H1 (cell line): Measurements from ENCODE around the gene COL26A1. TPM values are rescaled to one million over a fixed set of nuclear protein-coding genes. Genes with fewer than 3 reads are reported as not detected.
A peak's percentile ranks its signal among the peaks of the same experiment; 100 is the strongest.

Experiments
- BACH1 ChIP-seq: IDR thresholded peaks from 2 replicates; pipeline ENCODE4 v1.6.1; 2012; ENCODE audit warnings: low read length, improper control_type of control experiment
- CEBPB ChIP-seq: IDR thresholded peaks from 2 replicates; pipeline ENCODE4 v1.6.1; 2012; ENCODE audit warnings: low read depth, low read length
- CTBP2 ChIP-seq: IDR thresholded peaks from 2 replicates; pipeline ENCODE4 v1.7.0; 2011; ENCODE audit warnings: borderline replicate concordance, mild to moderate bottlenecking, moderate library complexity, mixed read lengths, low read length; ENCODE audit not compliant: insufficient read depth, insufficient read length
- GTF2F1 ChIP-seq: IDR thresholded peaks from 2 replicates; pipeline ENCODE4 v1.6.1; 2012; ENCODE audit warnings: low read depth, low read length, improper control_type of control experiment, borderline replicate concordance
- HDAC6 ChIP-seq: IDR thresholded peaks from one replicate; pipeline ENCODE4 v1.7.1; 2012; ENCODE audit warnings: low read depth, mild to moderate bottlenecking, inconsistent platforms, low read length, moderate library complexity
- JUND ChIP-seq: IDR thresholded peaks from 2 replicates; pipeline ENCODE4 v1.6.1; 2011; ENCODE audit warnings: mild to moderate bottlenecking, improper control_type of control experiment, low read length
- POLR2A ChIP-seq, 2 experiments: IDR thresholded peaks; 1 replicate in 1 of 2; 2 replicates in 1 of 2; pipeline ENCODE4 v1.6.1; 2011; ENCODE audit warnings: low read depth in 2 of 2, low read length in 2 of 2, mild to moderate bottlenecking in 2 of 2; ENCODE audit errors: control extremely low read depth in 1 of 2
- SP1 ChIP-seq: IDR thresholded peaks from 2 replicates; pipeline ENCODE4 v1.6.1; 2011; ENCODE audit warnings: low read depth, low read length
- SP2 ChIP-seq: IDR thresholded peaks from 2 replicates; pipeline ENCODE4 v1.6.1; 2012; ENCODE audit warnings: mild to moderate bottlenecking, low read length, inconsistent platforms
- polyA plus RNA-seq, 7 experiments: library from polyadenylated mRNA; depleted of rRNA in 3 of 7; stranded (reverse) in 5 of 7; unstranded in 2 of 7; fragments of >200 nt in 5 of 7; fragments of 200-250 nt in 2 of 7; gene quantifications; 1 replicate in 5 of 7; 2 replicates in 1 of 7; 4 replicates in 1 of 7; pipeline versions ENCODE4 v1.2.1 to v1.2.3, GENCODE V29; 2011 to 2013; ENCODE audit warnings: missing spikeins in 2 of 7, mixed read lengths in 2 of 7
- total RNA-seq: library from RNA; stranded (reverse); fragmentation: NEBNext Ultra II Directional; extraction: Animal tissue kit (Norgen Biotek cat#: 25700); gene quantifications from 2 replicates; pipeline ENCODE4 v1.2.1, GENCODE V29; 2021
- TF ChIP-seq, protein P1 (sequence below), 3 experiments: IDR thresholded peaks; 1 replicate in 2 of 3; 2 replicates in 1 of 3; pipeline versions ENCODE4 v1.5.1 to v1.6.1; 2011; ENCODE audit warnings: low read length in 3 of 3, mild to moderate bottlenecking in 3 of 3, inconsistent platforms in 2 of 3, low read depth in 1 of 3, moderate library complexity in 1 of 3; ENCODE audit not compliant: insufficient read depth in 1 of 3; ENCODE audit errors: control extremely low read depth in 1 of 3
- TF ChIP-seq, protein P2 (sequence below): IDR thresholded peaks from 2 replicates; pipeline ENCODE4 v1.6.1; 2012; ENCODE audit warnings: low read length, inconsistent platforms

The COL26A1 gene
- total and polyA plus RNA-seq, 2 of the 8 experiments (the other 6 are each of a cell fraction or from before 2014, with no cell fraction given) = 51.1 to 68.8 TPM

DNA sequence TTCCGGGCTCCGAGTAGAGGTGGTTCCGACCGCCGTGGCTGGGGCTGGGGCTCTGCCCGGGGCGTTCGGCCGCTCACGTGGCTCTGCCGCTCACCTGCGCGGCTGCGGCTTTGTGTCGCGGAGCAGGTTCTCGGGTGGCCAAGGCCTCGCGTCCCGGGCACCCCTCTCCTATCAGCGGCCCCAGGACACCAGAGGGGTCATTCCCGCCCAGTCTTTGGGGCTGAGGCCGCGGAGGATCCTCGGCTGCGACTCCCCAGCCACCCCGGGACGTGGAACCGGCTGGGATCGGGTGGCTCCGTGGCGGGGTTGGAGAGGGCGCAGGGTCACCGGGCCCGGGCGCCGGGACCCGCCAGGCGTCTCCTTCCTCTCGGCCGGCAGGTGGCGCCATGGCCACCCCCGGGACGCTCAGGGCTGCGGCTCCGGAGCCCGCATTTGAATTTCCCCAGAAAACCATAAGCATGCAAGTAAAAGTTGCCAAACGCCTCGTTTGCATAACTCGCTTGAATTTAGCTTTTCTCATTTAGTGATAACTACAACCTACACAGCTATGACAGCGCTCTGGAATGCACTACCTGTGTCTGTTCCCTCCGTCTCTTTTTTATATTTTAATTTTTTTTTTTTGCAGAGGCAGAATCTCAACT, 1.2 kb downstream of the COL26A1 start (continued):
- TF ChIP-seq, protein P1, sequence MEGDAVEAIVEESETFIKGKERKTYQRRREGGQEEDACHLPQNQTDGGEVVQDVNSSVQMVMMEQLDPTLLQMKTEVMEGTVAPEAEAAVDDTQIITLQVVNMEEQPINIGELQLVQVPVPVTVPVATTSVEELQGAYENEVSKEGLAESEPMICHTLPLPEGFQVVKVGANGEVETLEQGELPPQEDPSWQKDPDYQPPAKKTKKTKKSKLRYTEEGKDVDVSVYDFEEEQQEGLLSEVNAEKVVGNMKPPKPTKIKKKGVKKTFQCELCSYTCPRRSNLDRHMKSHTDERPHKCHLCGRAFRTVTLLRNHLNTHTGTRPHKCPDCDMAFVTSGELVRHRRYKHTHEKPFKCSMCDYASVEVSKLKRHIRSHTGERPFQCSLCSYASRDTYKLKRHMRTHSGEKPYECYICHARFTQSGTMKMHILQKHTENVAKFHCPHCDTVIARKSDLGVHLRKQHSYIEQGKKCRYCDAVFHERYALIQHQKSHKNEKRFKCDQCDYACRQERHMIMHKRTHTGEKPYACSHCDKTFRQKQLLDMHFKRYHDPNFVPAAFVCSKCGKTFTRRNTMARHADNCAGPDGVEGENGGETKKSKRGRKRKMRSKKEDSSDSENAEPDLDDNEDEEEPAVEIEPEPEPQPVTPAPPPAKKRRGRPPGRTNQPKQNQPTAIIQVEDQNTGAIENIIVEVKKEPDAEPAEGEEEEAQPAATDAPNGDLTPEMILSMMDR (IDR thresholded peaks at IDR 0.05; ENCODE audit: control extremely low read depth in 1 of 3, insufficient read depth in 1 of 3, low read depth in 1 of 3, low read length in 3 of 3) = peak; percentile 73 to 94 (median 74)
- TF ChIP-seq BACH1 (peak; percentile 61), POLR2A (IDR thresholded peaks at IDR 0.05; ENCODE audit: control extremely low read depth in 1 of 2, low read depth in 2 of 2, low read length in 2 of 2) (peak; percentile 41 to 73), SP1 (no peak), HDAC6 (no peak), SP2 (no peak), CEBPB (no peak; the same call in 1 of the 2 replicates), JUND (peak; percentile 26; the same call in 1 of the 2 replicates), GTF2F1 (peak; percentile 70; the same call in 1 of the 2 replicates), CTBP2 (no peak)
- TF ChIP-seq, protein P2, sequence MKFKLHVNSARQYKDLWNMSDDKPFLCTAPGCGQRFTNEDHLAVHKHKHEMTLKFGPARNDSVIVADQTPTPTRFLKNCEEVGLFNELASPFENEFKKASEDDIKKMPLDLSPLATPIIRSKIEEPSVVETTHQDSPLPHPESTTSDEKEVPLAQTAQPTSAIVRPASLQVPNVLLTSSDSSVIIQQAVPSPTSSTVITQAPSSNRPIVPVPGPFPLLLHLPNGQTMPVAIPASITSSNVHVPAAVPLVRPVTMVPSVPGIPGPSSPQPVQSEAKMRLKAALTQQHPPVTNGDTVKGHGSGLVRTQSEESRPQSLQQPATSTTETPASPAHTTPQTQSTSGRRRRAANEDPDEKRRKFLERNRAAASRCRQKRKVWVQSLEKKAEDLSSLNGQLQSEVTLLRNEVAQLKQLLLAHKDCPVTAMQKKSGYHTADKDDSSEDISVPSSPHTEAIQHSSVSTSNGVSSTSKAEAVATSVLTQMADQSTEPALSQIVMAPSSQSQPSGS = no peak
